Iris pigment epithelial cell (primary cell): ENCODE measurements around the gene VRK3.
"Not testable (repeated sequence)": the region's sequence is repeated elsewhere in the genome, so short reads cannot be mapped to it uniquely, and the experiment has no call there.

Experiments used
- DNase-seq: peaks from one replicate; pipeline ENCODE4 v3.0.0-alpha.2; 2011; ENCODE audit warnings: low read depth

Gene VRK3

DNA sequence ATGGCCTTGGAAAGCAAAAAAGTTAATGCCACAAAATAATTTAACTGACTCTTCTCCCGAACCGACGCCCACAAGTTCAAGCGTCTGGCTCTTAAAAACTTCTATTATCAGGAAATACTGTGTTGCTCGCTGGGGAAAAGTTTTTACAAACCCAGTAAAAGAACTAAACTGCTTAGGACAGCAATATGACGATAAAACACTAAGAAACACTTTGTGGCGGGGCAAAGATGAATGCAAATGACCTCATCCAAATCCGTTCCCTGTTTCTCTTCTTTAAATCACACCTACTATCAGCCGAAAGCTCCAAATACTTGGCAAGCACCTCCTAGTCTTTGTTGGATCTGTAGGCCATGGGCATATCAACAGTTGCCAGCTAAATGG lies 69.1 kb downstream of the VRK3 start:
- no peak for DNase-seq

GRCh38 chr19:49954933-49955332 lies 70.2 kb downstream of the VRK3 start:
- no peak for DNase-seq

DNA sequence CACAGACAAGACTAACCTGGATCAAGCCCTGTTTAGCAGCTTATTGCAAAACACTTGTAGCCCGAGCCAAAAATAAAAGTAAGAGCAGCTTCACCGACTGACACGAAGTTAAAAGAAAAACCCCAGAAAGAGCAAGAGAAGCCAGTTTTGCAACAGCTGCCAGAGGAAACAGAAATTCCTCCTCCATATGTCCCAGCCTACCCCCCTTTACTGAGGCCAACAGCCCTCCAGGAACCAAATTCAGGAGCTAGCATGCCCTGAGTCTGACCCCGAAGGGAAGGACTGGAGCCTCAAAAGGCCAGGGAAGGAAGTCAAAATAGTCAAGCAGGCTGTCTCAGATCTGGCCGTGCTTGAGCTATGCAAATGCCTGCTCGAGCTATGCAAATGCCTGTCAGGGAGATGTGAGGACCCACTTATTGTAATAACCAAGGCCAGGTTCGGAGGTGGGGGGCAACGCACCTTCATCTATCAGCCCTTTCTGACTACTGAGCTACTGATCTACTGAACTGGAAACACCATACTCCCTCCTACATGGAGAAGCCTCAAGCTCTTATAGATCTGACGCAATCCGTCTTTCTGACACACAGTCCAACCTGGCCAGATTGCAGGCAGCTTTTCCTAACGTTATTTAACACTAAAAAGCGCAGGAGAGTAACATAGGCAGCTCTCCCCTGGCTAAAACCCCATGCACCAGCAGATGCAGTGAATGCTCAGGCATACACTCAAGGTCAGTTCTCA lies 70.9 kb downstream of the VRK3 start:
- peak; percentile 66 for DNase-seq

DNA sequence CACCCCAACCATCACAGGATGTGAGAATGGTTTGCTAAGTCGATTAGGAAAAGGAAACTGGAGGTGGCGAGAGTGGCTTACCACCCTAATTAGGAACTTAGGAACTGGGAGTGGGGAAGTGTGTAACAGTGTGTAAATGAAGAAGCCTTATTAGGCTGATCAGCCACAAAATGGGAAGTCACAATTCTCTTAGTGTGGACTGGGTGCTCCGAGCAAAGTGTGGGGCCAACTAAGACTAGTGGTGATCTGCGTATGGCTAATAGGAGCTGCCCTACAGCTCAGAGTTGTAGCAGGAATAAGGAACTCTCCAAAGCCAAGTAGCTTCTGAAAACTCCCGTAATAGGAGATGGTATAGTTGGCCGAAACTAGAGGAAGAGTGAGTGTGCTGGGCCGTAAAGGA lies 71.8 kb downstream of the VRK3 start:
- DNase-seq = peak; percentile 13

- no peak for DNase-seq
Measured at GRCh38 chr19:49952906-49953305, 72.3 kb downstream of the VRK3 start.

DNA sequence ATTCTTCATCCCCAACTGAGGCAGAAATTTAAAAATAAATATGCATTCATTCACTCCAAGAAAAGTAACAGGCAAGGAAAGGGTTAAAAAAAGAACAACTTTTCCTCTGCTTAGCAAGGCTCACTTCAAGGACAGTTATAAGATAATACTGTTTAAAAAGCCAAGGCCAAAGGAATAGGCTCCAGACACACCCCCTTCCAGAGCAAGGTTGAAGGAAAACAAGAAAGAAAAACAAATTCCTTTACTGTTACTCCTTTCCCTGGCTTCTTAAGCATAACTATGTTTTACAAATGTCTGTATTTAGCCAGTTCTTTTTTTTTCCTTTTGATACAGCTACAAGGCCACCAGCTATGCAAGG lies 72.7 kb downstream of the VRK3 start:
- DNase-seq = peak; percentile 47

GRCh38 chr19:49951806-49952478 lies 73.2 kb downstream of the VRK3 start:
- DNase-seq = no peak

- DNase-seq = no peak
Measured at GRCh38 chr19:49950956-49951526, 74.1 kb downstream of the VRK3 start.

DNA sequence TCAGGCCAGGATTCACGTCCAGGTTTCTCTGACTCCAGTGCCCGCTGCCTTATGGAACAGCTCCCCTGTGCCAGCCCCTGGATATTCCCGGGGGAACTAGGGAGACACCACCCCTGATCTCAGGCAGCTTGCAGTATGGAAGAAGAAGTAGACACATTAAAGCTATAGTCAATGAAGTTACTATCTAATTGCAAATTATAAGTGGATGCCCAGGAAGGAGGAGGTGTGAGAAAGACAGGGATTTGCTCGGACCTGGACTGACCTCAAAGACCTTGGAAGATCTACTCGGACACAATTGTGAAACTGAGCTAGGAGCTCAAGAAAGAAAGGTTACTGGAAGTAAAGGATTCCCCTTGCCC lies 74.6 kb downstream of the VRK3 start:
- DNase-seq = no peak

GRCh38 chr19:49949742-49950589 lies 75.2 kb downstream of the VRK3 start:
- no peak for DNase-seq

GRCh38 chr19:49946415-49946814 lies 78.8 kb downstream of the VRK3 start:
- no peak for DNase-seq

GRCh38 chr19:49944567-49944966 lies 80.6 kb downstream of the VRK3 start:
- not testable (repeated sequence) for DNase-seq

DNA sequence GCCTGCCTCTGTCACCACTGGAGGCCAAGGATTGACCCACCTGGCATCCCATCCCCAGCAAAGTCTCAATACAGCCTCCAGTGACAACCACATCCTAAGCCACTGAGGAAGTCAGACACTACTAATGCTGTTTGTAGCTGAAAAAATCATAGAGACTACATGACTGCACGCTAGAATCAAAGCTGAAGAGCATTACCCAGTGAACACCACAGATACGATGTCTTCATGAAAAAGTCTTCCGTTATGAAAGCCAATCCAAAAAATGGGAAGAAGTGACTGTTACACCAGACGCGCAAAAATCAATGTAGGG lies 84.7 kb downstream of the VRK3 start:
- DNase-seq = no peak

- no peak for DNase-seq
Measured at GRCh38 chr19:49939721-49940481, 85.3 kb downstream of the VRK3 start.

- no peak for DNase-seq
Measured at GRCh38 chr19:49938662-49939061, 86.5 kb downstream of the VRK3 start.

DNA sequence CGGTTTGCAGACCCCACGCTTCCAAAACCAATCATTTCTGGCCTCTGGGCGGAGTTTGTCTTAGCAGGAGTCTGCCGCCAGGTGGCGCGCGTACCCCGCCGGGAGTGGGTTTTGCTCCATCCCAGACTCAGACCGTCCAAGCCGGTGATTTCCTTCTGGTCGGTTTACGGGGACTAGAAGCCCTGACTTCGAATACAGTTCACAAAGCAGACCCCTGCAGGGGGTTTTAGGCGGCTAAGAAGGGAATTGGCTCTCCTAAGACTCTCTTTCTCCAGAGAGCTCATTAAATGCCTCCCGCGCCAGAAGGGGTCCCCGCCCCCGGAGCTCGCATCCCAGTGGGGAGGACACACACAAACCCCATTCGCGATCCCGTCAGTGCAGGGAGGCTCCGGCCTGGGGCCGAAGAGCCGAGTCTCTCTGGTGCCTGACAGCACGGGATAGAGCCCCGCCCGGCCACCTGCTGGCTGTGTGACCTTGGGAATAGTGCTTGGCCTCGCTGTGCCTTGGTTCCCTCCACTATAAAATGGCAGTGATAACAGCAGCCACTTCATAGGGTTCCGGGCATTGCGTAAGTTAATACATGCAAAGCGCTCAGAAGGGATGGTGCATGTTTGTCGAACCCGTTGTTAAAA lies 87.3 kb downstream of the VRK3 start:
- DNase-seq = peak; percentile 55

- DNase-seq = no peak
Measured at GRCh38 chr19:49936549-49936948, 88.6 kb downstream of the VRK3 start.

DNA sequence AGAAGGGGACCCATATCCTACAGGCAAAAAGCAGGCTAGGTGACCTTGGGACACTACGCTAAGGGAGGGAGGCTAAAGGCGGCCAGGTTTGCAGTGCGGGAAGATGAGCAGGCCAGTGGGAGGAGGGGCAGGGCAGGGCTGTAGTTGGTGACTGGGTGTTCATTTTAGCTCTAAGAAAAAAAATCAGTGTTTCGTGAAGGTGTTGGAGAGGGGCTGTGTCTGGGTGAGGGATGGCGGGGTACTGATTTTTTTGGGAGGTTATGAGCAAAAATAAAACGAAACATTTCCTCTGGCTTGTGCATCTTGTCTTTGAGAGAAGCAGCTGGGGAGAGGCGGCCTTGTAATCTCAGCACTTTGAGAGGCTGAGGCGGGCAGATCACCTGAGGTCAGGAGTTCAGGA lies 91.5 kb downstream of the VRK3 start:
- no peak for DNase-seq

DNA sequence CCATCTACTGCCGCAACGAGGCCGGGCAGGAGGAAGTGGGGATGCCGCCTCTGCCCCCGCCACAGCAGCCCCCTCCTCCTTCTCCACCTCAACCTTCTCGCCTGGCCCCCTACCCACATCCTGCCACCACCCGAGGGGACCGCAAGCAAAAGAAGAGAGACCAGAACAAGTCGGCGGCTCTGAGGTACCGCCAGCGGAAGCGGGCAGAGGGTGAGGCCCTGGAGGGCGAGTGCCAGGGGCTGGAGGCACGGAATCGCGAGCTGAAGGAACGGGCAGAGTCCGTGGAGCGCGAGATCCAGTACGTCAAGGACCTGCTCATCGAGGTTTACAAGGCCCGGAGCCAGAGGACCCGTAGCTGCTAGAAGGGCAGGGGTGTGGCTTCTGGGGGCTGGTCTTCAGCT lies 92.4 kb downstream of the VRK3 start:
- no peak for DNase-seq

GRCh38 chr19:49932041-49932451 lies 93.1 kb downstream of the VRK3 start:
- DNase-seq = no peak

DNA sequence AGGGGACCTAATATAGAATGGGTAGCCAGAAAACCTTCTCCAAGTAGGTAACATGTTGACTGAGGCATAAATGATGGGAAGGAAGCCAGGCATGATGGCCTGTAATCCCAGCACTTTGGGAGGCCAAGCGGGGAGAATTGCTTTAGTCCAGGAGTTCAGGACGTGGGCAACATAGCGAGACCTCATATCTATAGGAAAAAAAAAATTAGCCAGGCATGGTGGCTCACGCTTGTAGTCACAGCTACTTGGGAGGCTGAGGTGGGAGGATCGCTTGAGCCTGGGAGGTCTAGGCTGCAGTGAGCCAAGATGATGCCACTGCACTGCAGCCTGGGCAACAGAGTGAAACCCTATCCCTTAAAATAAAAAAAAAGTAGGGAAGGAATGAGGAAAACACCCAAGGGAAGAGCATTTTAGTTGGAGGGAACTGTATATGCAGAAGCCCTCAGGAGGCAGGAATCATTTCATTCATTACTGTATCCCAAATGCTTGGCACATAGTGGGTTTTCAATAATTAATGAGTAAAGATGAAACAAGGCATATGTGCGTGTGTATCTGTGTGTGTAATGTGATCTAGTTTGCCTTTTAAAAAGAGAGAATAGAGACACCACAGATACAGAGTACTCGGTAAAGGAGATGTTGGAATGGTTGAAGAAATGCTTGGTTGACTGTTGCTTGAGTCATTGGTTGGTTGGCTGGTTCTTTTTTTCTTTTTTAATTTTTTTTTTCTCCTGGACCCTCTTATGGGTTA lies 93.7 kb downstream of the VRK3 start:
- no peak for DNase-seq
